PC-3 (cell line): Measurements from ENCODE around the gene MOAP1. TPM values are rescaled to one million over a fixed set of nuclear protein-coding genes. Genes with fewer than 3 reads are reported as not detected.

Experiments
- ATAC-seq: fragments of 200-7000 bp; cut with Tn5 transposase; 2 replicates; pipeline ENCODE4 v1.9.1; 2020; ENCODE audit warnings: mild to moderate bottlenecking, moderate library complexity
- BruUV-seq: library from RNA; stranded (reverse); fragments of 400-500 nt; replicated peaks from 2 replicates; lab custom pipeline; 2021; lab: Mats Ljungman, UMichigan
- CTCF ChIA-PET: fragments of 300-600 bp; sonication (Branson Sonifier 250); formaldehyde crosslinking; loops from one replicate; lab custom pipeline; 2022; ENCODE audit warnings: antibody characterized with exemption; lab: Charles Lee
- POLR2A ChIA-PET: fragments of 300-600 bp; sonication (Branson Sonifier 250); formaldehyde crosslinking; loops from one replicate; lab custom pipeline; 2022; ENCODE audit warnings: antibody characterized with exemption; ENCODE audit not compliant: unreplicated experiment; lab: Charles Lee
- DNase-seq: peaks from one replicate; pipeline ENCODE4 v3.0.0-alpha.2; 2015
- H2AFZ ChIP-seq: fragments of 300-600 bp; sonication (generic); 2 replicates; pipeline ENCODE4 v1.6.0; 2016; ENCODE audit warnings: antibody characterized with exemption, low read length
- H3F3A ChIP-seq: fragments of 300-600 bp; sonication (generic); one replicate; pipeline ENCODE4 v1.6.0; 2017; ENCODE audit warnings: antibody characterized with exemption, low read length, control low read depth, mild to moderate bottlenecking; ENCODE audit not compliant: unreplicated experiment
- H3K27ac ChIP-seq: fragments of 300-600 bp; sonication (generic); 2 replicates; pipeline ENCODE4 v1.5.1; 2016; ENCODE audit warnings: mild to moderate bottlenecking, low read length
- H3K27me3 ChIP-seq: fragments of 300-600 bp; sonication (generic); 2 replicates; pipeline ENCODE4 v1.6.1; 2016; ENCODE audit warnings: low read length, mixed read lengths
- H3K36me3 ChIP-seq: fragments of 300-600 bp; sonication (generic); 2 replicates; pipeline ENCODE4 v1.6.1; 2016; ENCODE audit warnings: low read depth, mixed run types, low read length, mixed read lengths
- H3K4me1 ChIP-seq: fragments of 300-600 bp; sonication (generic); 2 replicates; pipeline ENCODE4 v1.5.1; 2016; ENCODE audit warnings: low read length; ENCODE audit not compliant: insufficient read depth
- H3K4me2 ChIP-seq: fragments of 300-600 bp; sonication (generic); 2 replicates; pipeline ENCODE4 v1.6.0; 2016; ENCODE audit warnings: low read length
- H3K4me3 ChIP-seq: fragments of 300-600 bp; sonication (generic); 2 replicates; pipeline ENCODE4 v1.5.1; 2016; ENCODE audit warnings: mild to moderate bottlenecking, low read length, mixed read lengths
- H3K79me2 ChIP-seq: fragments of 300-600 bp; sonication (generic); 2 replicates; pipeline ENCODE4 v1.6.1; 2017; ENCODE audit warnings: low read length, mixed read lengths
- H3K9ac ChIP-seq: fragments of 300-600 bp; sonication (generic); 2 replicates; pipeline ENCODE4 v1.6.0; 2016; ENCODE audit warnings: mild to moderate bottlenecking, low read length
- H3K9me2 ChIP-seq: fragments of 300-600 bp; sonication (generic); replicated peaks from 2 replicates; pipeline ENCODE4 v1.6.1; 2016; ENCODE audit warnings: mixed run types, low read length, mixed read lengths
- H3K9me3 ChIP-seq: fragments of 300-600 bp; sonication (generic); 2 replicates; pipeline ENCODE4 v1.6.1; 2016; ENCODE audit warnings: low read length, mixed read lengths
- H4K20me1 ChIP-seq: fragments of 300-600 bp; sonication (generic); 2 replicates; pipeline ENCODE4 v1.6.1; 2016; ENCODE audit warnings: low read length, mixed read lengths
- EZH2 ChIP-seq: fragments of 300-600 bp; sonication (generic); IDR thresholded peaks from one replicate; pipeline ENCODE4 v1.6.1; 2017; ENCODE audit warnings: antibody characterized with exemption, mild to moderate bottlenecking, low read length; ENCODE audit not compliant: unreplicated experiment
- EZH2phosphoT487 ChIP-seq: fragments of 300-600 bp; sonication (generic); IDR thresholded peaks from 2 replicates; pipeline ENCODE4 v1.6.1; 2018; ENCODE audit warnings: mild to moderate bottlenecking, antibody characterized with exemption, low read length, borderline replicate concordance
- intact Hi-C: fragments of 100-400 bp; cut with micrococcal nuclease; formaldehyde crosslinking; loops from 2 replicates; pipeline ENCODE4 v1.9.0; 2023
- total RNA-seq: library from RNA; depleted of rRNA; stranded (reverse); fragments of >200 nt; gene quantifications from 2 replicates; pipeline ENCODE4 v1.2.3, GENCODE V29; 2014
- TF ChIP-seq, protein P1 (sequence below): fragments of 300-600 bp; sonication (generic); conservative IDR thresholded peaks from 2 replicates; pipeline ENCODE4 v1.5.1; 2017; ENCODE audit warnings: antibody characterized with exemption, low read depth, mild to moderate bottlenecking, low read length

MOAP1 gene
- total RNA-seq, 1 experiment from 2014 or later: 15.6 TPM

DNA sequence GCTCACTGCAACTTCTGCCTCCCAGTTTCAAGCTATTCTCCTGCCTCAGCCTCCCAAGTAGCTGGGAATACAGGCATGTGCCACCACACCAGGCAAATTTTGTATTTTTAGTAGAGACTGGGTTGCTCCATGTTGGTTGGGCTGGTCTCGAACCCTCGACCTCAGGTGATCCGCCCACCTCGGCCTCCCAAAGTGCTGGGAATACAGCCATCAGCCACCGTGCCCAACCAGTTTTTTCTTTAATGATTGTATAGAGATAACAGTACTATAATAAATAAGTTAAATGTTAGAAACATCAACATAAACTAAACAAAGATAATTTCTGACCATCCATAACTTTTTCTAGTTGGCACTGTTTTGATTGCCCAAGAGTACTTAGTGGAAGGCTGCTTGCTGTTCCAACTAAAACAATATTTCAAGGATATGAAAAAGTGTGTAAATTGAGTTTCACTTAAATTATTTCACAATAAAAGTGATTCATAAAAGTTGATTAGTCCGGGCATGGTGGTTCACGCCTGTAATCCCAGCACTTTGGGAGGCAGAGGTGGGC is 16.5 kb upstream of the MOAP1 start:
- no peak overlapping the region for H3K27ac ChIP-seq
- H3F3A ChIP-seq: no peaks in the 10 kb centered on the region
- BruUV-seq: no TSS peak
- no peaks in the 10 kb centered on the region for H3K27me3 ChIP-seq
- no peaks in the 10 kb centered on the region for H3K9me3 ChIP-seq
- no peak overlapping the region for H3K9ac ChIP-seq
- intact Hi-C loops: no loop called here
- H4K20me1 ChIP-seq: no peaks in the 10 kb centered on the region
- CTCF ChIA-PET: no interaction called here
- peaks cover 28% of the 10 kb centered on the region for H3K79me2 ChIP-seq
- H3K4me1 ChIP-seq: 0 out of 2 replicates have a peak, but pooled peaks cover 6% of the 10 kb centered on the region
- DNase-seq (no peak), ATAC-seq (no peak)
- H3K4me3 ChIP-seq: no peak overlapping the region
- TF ChIP-seq EZH2 (no peak), EZH2phosphoT487 (no peak)
- TF ChIP-seq, protein P1, sequence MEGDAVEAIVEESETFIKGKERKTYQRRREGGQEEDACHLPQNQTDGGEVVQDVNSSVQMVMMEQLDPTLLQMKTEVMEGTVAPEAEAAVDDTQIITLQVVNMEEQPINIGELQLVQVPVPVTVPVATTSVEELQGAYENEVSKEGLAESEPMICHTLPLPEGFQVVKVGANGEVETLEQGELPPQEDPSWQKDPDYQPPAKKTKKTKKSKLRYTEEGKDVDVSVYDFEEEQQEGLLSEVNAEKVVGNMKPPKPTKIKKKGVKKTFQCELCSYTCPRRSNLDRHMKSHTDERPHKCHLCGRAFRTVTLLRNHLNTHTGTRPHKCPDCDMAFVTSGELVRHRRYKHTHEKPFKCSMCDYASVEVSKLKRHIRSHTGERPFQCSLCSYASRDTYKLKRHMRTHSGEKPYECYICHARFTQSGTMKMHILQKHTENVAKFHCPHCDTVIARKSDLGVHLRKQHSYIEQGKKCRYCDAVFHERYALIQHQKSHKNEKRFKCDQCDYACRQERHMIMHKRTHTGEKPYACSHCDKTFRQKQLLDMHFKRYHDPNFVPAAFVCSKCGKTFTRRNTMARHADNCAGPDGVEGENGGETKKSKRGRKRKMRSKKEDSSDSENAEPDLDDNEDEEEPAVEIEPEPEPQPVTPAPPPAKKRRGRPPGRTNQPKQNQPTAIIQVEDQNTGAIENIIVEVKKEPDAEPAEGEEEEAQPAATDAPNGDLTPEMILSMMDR: no peak
- H2AFZ ChIP-seq: no peak overlapping the region
- H3K4me2 ChIP-seq: no peak overlapping the region
- POLR2A ChIA-PET: no interaction called here
- H3K36me3 ChIP-seq: no peaks in the 10 kb centered on the region
- no peaks in the 10 kb centered on the region for H3K9me2 ChIP-seq

DNA sequence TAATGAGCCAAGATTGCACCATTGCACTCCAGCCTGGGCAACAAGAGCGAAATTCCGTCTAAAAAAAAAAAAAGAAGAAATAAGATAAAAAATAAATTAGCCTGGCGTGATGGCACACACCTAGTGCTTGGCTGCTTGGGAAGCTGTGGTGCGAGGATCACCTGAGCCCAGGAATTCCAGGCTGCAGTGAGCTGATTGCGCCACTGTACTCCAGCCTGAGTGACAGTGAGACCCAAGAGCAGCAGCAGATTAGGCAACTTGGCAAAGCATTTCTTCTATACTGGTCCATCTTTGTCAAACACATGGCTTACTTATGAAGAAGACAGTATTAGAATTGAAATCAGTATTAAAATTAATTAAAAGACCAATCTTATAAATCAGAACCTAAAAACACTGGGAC is 15.9 kb upstream of the MOAP1 start:
- intact Hi-C loops: no loop called here
- H3K27me3 ChIP-seq: no peaks in the 10 kb centered on the region
- no peaks in the 10 kb centered on the region for H3K36me3 ChIP-seq
- H2AFZ ChIP-seq: no peak overlapping the region
- no TSS peak for BruUV-seq
- H4K20me1 ChIP-seq: no peaks in the 10 kb centered on the region
- CTCF ChIA-PET: no interaction called here
- ATAC-seq (no peak), DNase-seq (no peak)
- H3K4me3 ChIP-seq: no peak overlapping the region
- no peaks in the 10 kb centered on the region for H3K9me2 ChIP-seq
- H3K79me2 ChIP-seq: peaks cover 21% of the 10 kb centered on the region
- TF ChIP-seq EZH2phosphoT487 (no peak), EZH2 (no peak)
- TF ChIP-seq, protein P1: no peak
- no peak overlapping the region for H3K9ac ChIP-seq
- H3K4me2 ChIP-seq: no peak overlapping the region
- no peaks in the 10 kb centered on the region for H3K9me3 ChIP-seq
- 0 out of 2 replicates have a peak, but pooled peaks cover 3% of the 10 kb centered on the region for H3K4me1 ChIP-seq
- H3K27ac ChIP-seq: no peak overlapping the region
- POLR2A ChIA-PET: no interaction called here
- no peaks in the 10 kb centered on the region for H3F3A ChIP-seq

DNA sequence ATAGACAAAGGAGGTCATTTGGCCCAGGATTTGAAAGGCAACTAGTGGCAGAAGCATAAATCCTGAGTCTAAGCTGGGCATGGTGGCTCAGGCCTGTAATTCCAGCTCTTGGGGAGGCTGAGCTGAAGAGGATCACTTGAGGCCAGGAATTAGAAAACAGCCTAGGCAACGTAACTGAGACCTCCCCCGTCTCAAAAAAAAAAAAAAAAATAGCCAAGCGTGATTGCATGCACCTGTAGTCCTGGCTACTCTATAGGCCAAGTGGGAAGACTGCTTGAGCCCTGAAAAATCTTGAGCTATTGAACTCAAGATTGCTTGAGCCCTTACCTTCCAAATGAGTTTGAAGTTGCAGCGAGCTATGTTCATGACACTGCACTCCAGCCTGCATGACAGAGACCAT is 14.3 kb upstream of the MOAP1 start:
- H4K20me1 ChIP-seq: no peaks in the 10 kb centered on the region
- H3K27ac ChIP-seq: no peak overlapping the region
- no peak for ATAC-seq
- no TSS peak for BruUV-seq
- no peak for TF ChIP-seq EZH2phosphoT487
- no peak for TF ChIP-seq EZH2
- TF ChIP-seq, protein P1: no peak
- H3K4me1 ChIP-seq: no peaks in the 10 kb centered on the region
- H3K4me3 ChIP-seq: no peak overlapping the region
- 0 out of 2 replicates have a peak, but pooled peaks cover 6% of the 10 kb centered on the region for H3K79me2 ChIP-seq
- H3K9me3 ChIP-seq: no peaks in the 10 kb centered on the region
- H3K9me2 ChIP-seq: no peaks in the 10 kb centered on the region
- H3K9ac ChIP-seq: no peak overlapping the region
- ChIA-PET CTCF (interaction anchor here (0.7 kb wide), 1 partner anchor 1161 kb away, joined by 6 read pairs; no protein-coding TSS in a partner anchor), POLR2A (no interaction called here)
- DNase-seq: no peak
- intact Hi-C loops: no loop called here
- H3K27me3 ChIP-seq: no peaks in the 10 kb centered on the region
- no peak overlapping the region for H2AFZ ChIP-seq
- no peaks in the 10 kb centered on the region for H3F3A ChIP-seq
- H3K36me3 ChIP-seq: no peaks in the 10 kb centered on the region
- no peak overlapping the region for H3K4me2 ChIP-seq
